SK-N-MC (cell line): ENCODE results near the gene STARD13.

ENCODE experiments used
- DNase-seq: peaks from one replicate; pipeline ENCODE4 v3.0.0-alpha.2; 2011; ENCODE audit warnings: low read depth, low spot score
- H3K27ac ChIP-seq: fragments of 200-600 bp; sonication (generic); 2 replicates; pipeline ENCODE4 v1.5.1; 2016; ENCODE audit warnings: mixed run types
- H3K36me3 ChIP-seq: fragments of 200-600 bp; sonication (generic); 2 replicates; pipeline ENCODE4 v1.6.1; 2017; ENCODE audit warnings: antibody characterized with exemption, low read length, mixed read lengths; ENCODE audit not compliant: insufficient read depth
- H3K4me3 ChIP-seq: fragments of 200-600 bp; sonication (generic); 2 replicates; pipeline ENCODE4 v1.5.1; 2016
- H3K9ac ChIP-seq: fragments of 200-600 bp; sonication (generic); 2 replicates; pipeline ENCODE4 v1.8.0; 2017; ENCODE audit warnings: mixed run types, mixed read lengths; ENCODE audit not compliant: insufficient read length
- H3K9me3 ChIP-seq: fragments of 200-600 bp; sonication (generic); 2 replicates; pipeline ENCODE4 v1.6.1; 2017; ENCODE audit warnings: low read depth, mild to moderate bottlenecking, antibody characterized with exemption, low read length, moderate library complexity, mixed read lengths
- EZH2 ChIP-seq: fragments of 200-600 bp; sonication (generic); IDR thresholded peaks from one replicate; pipeline ENCODE4 v1.6.1; 2017; ENCODE audit warnings: antibody characterized with exemption
- FOXP2 ChIP-seq: optimal IDR thresholded peaks from 2 replicates; pipeline ENCODE3; 2011; ENCODE audit warnings: mild to moderate bottlenecking, moderate library complexity; ENCODE audit not compliant: insufficient read depth; ENCODE audit errors: extremely low read length, control extremely low read depth
- POLR2AphosphoS5 ChIP-seq: IDR thresholded peaks from 2 replicates; pipeline ENCODE4 v1.6.1; 2012; ENCODE audit warnings: mild to moderate bottlenecking, low read depth, low read length, borderline replicate concordance

The STARD13 gene

GRCh38 chr13:33057019-33057780 lies 228.4 kb downstream of the STARD13 start:
- Histone ChIP-seq H3K27ac (no peak overlapping the region), H3K9me3 (no peaks in the 10 kb centered on the region), H3K4me3 (no peak overlapping the region), H3K9ac (no peak overlapping the region), H3K36me3 (no peaks in the 10 kb centered on the region)
- TF ChIP-seq FOXP2, result no peak
- TF ChIP-seq EZH2, result no peak
- TF ChIP-seq POLR2AphosphoS5, result no peak
- no peak for DNase-seq

GRCh38 chr13:33053397-33054066 lies 232.0 kb downstream of the STARD13 start:
- no peak for DNase-seq

More at GRCh38 chr13:33053397-33054066, 232.0 kb downstream of the STARD13 start:
- TF ChIP-seq EZH2, result no peak
- TF ChIP-seq FOXP2, result no peak
- no peak for TF ChIP-seq POLR2AphosphoS5
- H3K4me3 ChIP-seq, result no peak overlapping the region
- H3K9ac ChIP-seq, result no peak overlapping the region
- no peaks in the 10 kb centered on the region for H3K9me3 ChIP-seq
- H3K27ac ChIP-seq, result no peak overlapping the region
- no peaks in the 10 kb centered on the region for H3K36me3 ChIP-seq
